ENCODE results near the gene SERPINB12.

GRCh38 chr18:63590966-63591695, 49.0 kb downstream of the SERPINB12 start:
- TF ChIP-seq CTCF (conservative IDR thresholded peaks at IDR 0.05; ENCODE audit: low read depth, low read length) (no peak), RFX5 (IDR thresholded peaks at IDR 0.05; ENCODE audit: low read depth, low read length) (no peak), SMC3 (IDR thresholded peaks at IDR 0.05; ENCODE audit: low read depth, low read length) (no peak)

Measured in IMR-90 (cell line).